Panc1 (cell line): ENCODE results near the gene VCX3A. TPM values are rescaled to one million over a fixed set of nuclear protein-coding genes. Genes with fewer than 3 reads are reported as not detected.

Experiments used
- ATAC-seq: fragments of 200-7000 bp; cut with Tn5 transposase; 2 replicates; pipeline ENCODE4 v1.9.1; 2020; ENCODE audit warnings: mild to moderate bottlenecking, moderate library complexity
- BruUV-seq: library from RNA; stranded (reverse); fragments of 400-500 nt; replicated peaks from 2 replicates; lab custom pipeline; 2021; lab: Mats Ljungman, UMichigan
- CTCF ChIA-PET: fragments of 300-600 bp; sonication (Branson Sonifier 250); formaldehyde crosslinking; loops from one replicate; lab custom pipeline; 2022; ENCODE audit warnings: antibody characterized with exemption; lab: Charles Lee
- POLR2A ChIA-PET: fragments of 300-600 bp; sonication (Branson Sonifier 250); formaldehyde crosslinking; loops from one replicate; lab custom pipeline; 2022; ENCODE audit warnings: antibody characterized with exemption; lab: Charles Lee
- DNase-seq: peaks from one replicate; pipeline ENCODE4 v3.0.0-alpha.2; 2010; ENCODE audit warnings: low read depth, low spot score
- H3K27ac ChIP-seq: 2 replicates; pipeline ENCODE4 v1.5.1; 2011; ENCODE audit warnings: mild to moderate bottlenecking, low read length, inconsistent platforms
- H3K27me3 ChIP-seq: fragments of 200-500 bp; sonication (Bioruptor generic); 2 replicates; pipeline ENCODE4 v1.6.0; 2014; ENCODE audit warnings: low read length, inconsistent platforms; ENCODE audit not compliant: control insufficient read depth, insufficient read depth
- H3K36me3 ChIP-seq: fragments of 200-500 bp; sonication (Bioruptor generic); 2 replicates; pipeline ENCODE4 v1.5.1; 2014; ENCODE audit warnings: inconsistent platforms, mild to moderate bottlenecking, low read length, moderate library complexity; ENCODE audit not compliant: control insufficient read depth, insufficient read depth
- H3K4me1 ChIP-seq: 2 replicates; pipeline ENCODE4 v1.5.1; 2011; ENCODE audit warnings: inconsistent platforms, mild to moderate bottlenecking, low read length, moderate library complexity; ENCODE audit not compliant: control insufficient read depth, insufficient read depth
- H3K4me3 ChIP-seq, 2 experiments: 2 replicates each; pipeline ENCODE4 v1.5.1; 2011 to 2012; ENCODE audit warnings: low read depth in 2 of 2, low read length in 2 of 2, mild to moderate bottlenecking in 2 of 2, inconsistent platforms in 1 of 2, moderate library complexity in 1 of 2
- H3K9me3 ChIP-seq: fragments of 200-500 bp; sonication (Bioruptor generic); 2 replicates; pipeline ENCODE4 v1.5.1; 2014; ENCODE audit warnings: low read depth, mild to moderate bottlenecking, inconsistent platforms, low read length, moderate library complexity; ENCODE audit not compliant: control insufficient read depth, insufficient read depth
- CTCF ChIP-seq: fragments of 450-650 bp; IDR thresholded peaks from 2 replicates; pipeline ENCODE4 v1.5.1; 2017; ENCODE audit warnings: mild to moderate bottlenecking
- POLR2AphosphoS5 ChIP-seq: IDR thresholded peaks from 2 replicates; pipeline ENCODE4 v1.6.1; 2012; ENCODE audit warnings: mild to moderate bottlenecking, low read depth, low read length, moderate library complexity
- REST ChIP-seq, 2 experiments: IDR thresholded peaks; 2 replicates each; pipeline ENCODE4 v1.6.1; 2011 to 2012; ENCODE audit warnings: low read depth in 2 of 2, control low read depth in 1 of 2, low read length in 1 of 2, mild to moderate bottlenecking in 1 of 2, moderate library complexity in 1 of 2; ENCODE audit not compliant: insufficient read depth in 1 of 2
- SIN3A ChIP-seq: IDR thresholded peaks from 2 replicates; pipeline ENCODE4 v1.6.1; 2012; ENCODE audit warnings: low read depth, mild to moderate bottlenecking, low read length, moderate library complexity, borderline replicate concordance; ENCODE audit not compliant: insufficient read depth
- TCF7L2 ChIP-seq: IDR thresholded peaks from 2 replicates; pipeline ENCODE4 v1.6.1; 2011; ENCODE audit warnings: mild to moderate bottlenecking, low read depth, low read length, inconsistent platforms
- in situ Hi-C: cut with HindIII; loops from 2 replicates; pipeline ENCODE4 v1.10.0; 2016; ENCODE audit warnings: low sequenced_read_pairs, low pct_unique_long_range_greater_than_20kb
- intact Hi-C: fragments of 100-400 bp; cut with micrococcal nuclease; formaldehyde crosslinking; loops from one replicate; pipeline ENCODE4 v1.10.0; 2022; ENCODE audit not compliant: unreplicated experiment
- total RNA-seq: library from RNA; stranded (reverse); gene quantifications from one replicate; pipeline ENCODE4 v1.2.1, GENCODE V29; 2021; ENCODE audit not compliant: unreplicated experiment

VCX3A gene
- total RNA-seq, 1 experiment from 2014 or later, result not detected

- Histone ChIP-seq H3K27me3 (no peaks in the 10 kb centered on the region), H3K4me1 (no peaks in the 10 kb centered on the region), H3K4me3 (no peak overlapping the region), H3K9me3 (no peaks in the 10 kb centered on the region), H3K36me3 (no peaks in the 10 kb centered on the region), H3K27ac (no peak overlapping the region)
- intact Hi-C loops, result no loop called here
- BruUV-seq, result no TSS peak
- DNase-seq (no peak), ATAC-seq (no peak)
- ChIA-PET CTCF (no interaction called here), POLR2A (no interaction called here)
- TF ChIP-seq POLR2AphosphoS5, result no peak
- TF ChIP-seq CTCF, result no peak
- TF ChIP-seq TCF7L2, result no peak
- TF ChIP-seq SIN3A, result no peak
- no peak for TF ChIP-seq REST (IDR thresholded peaks at IDR 0.05; ENCODE audit: insufficient read depth in 1 of 2, low read depth in 2 of 2, low read length in 1 of 2)
- in situ Hi-C loops, result no loop called here
Observed at GRCh38 chrX:6500719-6501118, 34.2 kb downstream of the VCX3A start.

GRCh38 chrX:6498324-6498723 is 36.6 kb downstream of the VCX3A start:
- in situ Hi-C loops, result no loop called here
- ChIA-PET CTCF (no interaction called here), POLR2A (no interaction called here)
- H3K4me1 ChIP-seq, result no peaks in the 10 kb centered on the region
- H3K27ac ChIP-seq, result no peak overlapping the region
- ATAC-seq (no peak), DNase-seq (no peak)
- TF ChIP-seq CTCF (no peak), REST (IDR thresholded peaks at IDR 0.05; ENCODE audit: insufficient read depth in 1 of 2, low read depth in 2 of 2, low read length in 1 of 2) (no peak), SIN3A (no peak), TCF7L2 (no peak), POLR2AphosphoS5 (no peak)
- H3K36me3 ChIP-seq, result no peaks in the 10 kb centered on the region
- H3K9me3 ChIP-seq, result no peaks in the 10 kb centered on the region
- H3K27me3 ChIP-seq, result no peaks in the 10 kb centered on the region
- H3K4me3 ChIP-seq, result no peak overlapping the region
- no TSS peak for BruUV-seq
- intact Hi-C loops, result no loop called here
